Nephron progenitor cell (in vitro differentiated cells): ENCODE measurements around the gene CEP76.
"Not testable (repeated sequence)": the region's sequence is repeated elsewhere in the genome, so short reads cannot be mapped to it uniquely, and the experiment has no call there.

Experiments
- DNase-seq: peaks from one replicate; pipeline ENCODE4 v3.0.0; 2021
- H3K27ac Mint-ChIP-seq: 2 replicates; pipeline ENCODE4 v1.8.0; 2021; ENCODE audit warnings: mild to moderate bottlenecking, moderate library complexity, mixed read lengths
- H3K27me3 Mint-ChIP-seq: 2 replicates; pipeline ENCODE4 v1.8.0; 2021; ENCODE audit warnings: mild to moderate bottlenecking, low read depth, mixed read lengths; ENCODE audit not compliant: poor library complexity
- H3K36me3 Mint-ChIP-seq: 2 replicates; pipeline ENCODE4 v1.8.0; 2021; ENCODE audit warnings: low read depth, mixed read lengths
- H3K4me1 Mint-ChIP-seq: 2 replicates; pipeline ENCODE4 v1.8.0; 2021; ENCODE audit warnings: mixed read lengths
- H3K4me3 Mint-ChIP-seq: 2 replicates; pipeline ENCODE4 v1.8.0; 2021; ENCODE audit warnings: mild to moderate bottlenecking, moderate library complexity, mixed read lengths
- H3K9me3 Mint-ChIP-seq: 2 replicates; pipeline ENCODE4 v1.8.0; 2021; ENCODE audit warnings: mild to moderate bottlenecking, moderate library complexity, mixed read lengths
- CTCF ChIP-seq: fragments of 200-600 bp; sonication (generic); IDR thresholded peaks from 2 replicates; pipeline ENCODE4 v1.5.0; 2021; ENCODE audit warnings: antibody characterized with exemption

The CEP76 gene

GRCh38 chr18:12637393-12637792 is 65.1 kb downstream of the CEP76 start:
- Mint-ChIP-seq H3K36me3 (no peaks in the 10 kb centered on the region), H3K4me3 (no peak overlapping the region), H3K27me3 (no peaks in the 10 kb centered on the region), H3K27ac (no peak overlapping the region), H3K9me3 (no peaks in the 10 kb centered on the region), H3K4me1 (peaks cover 13% of the 10 kb centered on the region)
- TF ChIP-seq CTCF, result no peak
- DNase-seq, result no peak

GRCh38 chr18:12631831-12632477 is 70.6 kb downstream of the CEP76 start:
- peaks cover 22% of the 10 kb centered on the region for H3K36me3 Mint-ChIP-seq
- no peaks in the 10 kb centered on the region for H3K27me3 Mint-ChIP-seq
- H3K27ac Mint-ChIP-seq, result no peak overlapping the region
- H3K4me3 Mint-ChIP-seq, result no peak overlapping the region
- no peak for DNase-seq
- TF ChIP-seq CTCF, result no peak
- peaks cover 7% of the 10 kb centered on the region for H3K9me3 Mint-ChIP-seq
- peaks cover 6% of the 10 kb centered on the region for H3K4me1 Mint-ChIP-seq

GRCh38 chr18:12630136-12630535 is 72.4 kb downstream of the CEP76 start:
- peaks cover 7% of the 10 kb centered on the region for H3K9me3 Mint-ChIP-seq
- TF ChIP-seq CTCF, result no peak
- H3K36me3 Mint-ChIP-seq, result peaks cover 22% of the 10 kb centered on the region
- H3K27me3 Mint-ChIP-seq, result no peaks in the 10 kb centered on the region
- H3K27ac Mint-ChIP-seq, result no peak overlapping the region
- H3K4me3 Mint-ChIP-seq, result no peak overlapping the region
- peaks cover 6% of the 10 kb centered on the region for H3K4me1 Mint-ChIP-seq
- no peak for DNase-seq

GRCh38 chr18:12628706-12629702 is 73.5 kb downstream of the CEP76 start:
- H3K36me3 Mint-ChIP-seq, result peaks cover 22% of the 10 kb centered on the region
- no peak for TF ChIP-seq CTCF
- H3K4me3 Mint-ChIP-seq, result no peak overlapping the region
- H3K27me3 Mint-ChIP-seq, result no peaks in the 10 kb centered on the region
- no peak for DNase-seq
- peaks cover 6% of the 10 kb centered on the region for H3K4me1 Mint-ChIP-seq
- H3K9me3 Mint-ChIP-seq, result peaks cover 7% of the 10 kb centered on the region
- peak overlapping the region; percentile 76 for H3K27ac Mint-ChIP-seq

GRCh38 chr18:12627199-12627598 is 75.3 kb downstream of the CEP76 start:
- not testable (repeated sequence) for H3K27ac Mint-ChIP-seq, H3K27me3 Mint-ChIP-seq, H3K9me3 Mint-ChIP-seq, H3K4me3 Mint-ChIP-seq, H3K4me1 Mint-ChIP-seq, DNase-seq
- H3K36me3 Mint-ChIP-seq, result peaks cover 27% of the 10 kb centered on the region

- Mint-ChIP-seq H3K36me3 (peaks cover 31% of the 10 kb centered on the region), H3K9me3 (peaks cover 7% of the 10 kb centered on the region), H3K27me3 (no peaks in the 10 kb centered on the region), H3K27ac (no peak overlapping the region), H3K4me1 (peaks cover 6% of the 10 kb centered on the region), H3K4me3 (no peak overlapping the region)
- no peak for DNase-seq
- no peak for TF ChIP-seq CTCF
Measured at GRCh38 chr18:12625241-12625640, 77.3 kb downstream of the CEP76 start.
